ENCODE data around the gene MEPCE.

MEPCE gene

GRCh38 chr7:100428967-100429636, 529 bp upstream of the MEPCE start:
- Histone ChIP-seq H3K27me3 (replicated peaks in 2 of 5; ENCODE audit: control insufficient read depth in 4 of 5, insufficient read depth in 5 of 5, low read length in 4 of 5) (no peaks in the 10 kb centered on the region), H3K4me1 (ENCODE audit: control extremely low read depth in 1 of 4, control insufficient read depth in 4 of 4, insufficient read depth in 4 of 4, low read length in 3 of 4) (peaks cover 4 to 38% (median 34%) of the 10 kb centered on the region in 4 experiments), H3K27ac (ENCODE audit: insufficient read depth in 1 of 2, low read depth in 1 of 2, low read length in 2 of 2, poor library complexity in 1 of 2, severe bottlenecking in 2 of 2) (peak overlapping the region; percentile 99 to 100), H3K9me3 (ENCODE audit: control extremely low read depth in 1 of 5, control insufficient read depth in 4 of 5, insufficient read depth in 2 of 5, low read depth in 1 of 5, low read length in 4 of 5) (no peaks in the 10 kb centered on the region), H3K36me3 (ENCODE audit: control insufficient read depth in 4 of 4, insufficient read depth in 4 of 4, low read length in 3 of 4) (peaks cover 3 to 34% (median 22%) of the 10 kb centered on the region in 4 experiments), H3K4me3 (ENCODE audit: control insufficient read depth in 1 of 7, extremely low read depth in 1 of 7, insufficient read depth in 4 of 7, low read depth in 2 of 7, low read length in 6 of 7) (peak overlapping the region; percentile 81 to 91 (median 82))
- ChIA-PET POLR2A (interaction anchor here (0.6 to 3.2 kb wide), 19 partner anchors 14 to 327 kb away, joined by 3 to 27 read pairs (median 6); partner anchors contain the start of genes AP4M1, FBXO24, LRCH4 and MBLAC1), CTCF (interaction anchor here (1.0 to 20.5 kb wide), 5 partner anchors 16 to 132 kb away, joined by 3 to 160 read pairs (median 4); partner anchors contain the start of gene SPACDR)
- peak; percentile 100 for DNase-seq
- WGBS (ENCODE audit: insufficient coverage): 0% methylated on average over 24 of the region's 40 CpGs

- Histone ChIP-seq H3K4me1 (ENCODE audit: control extremely low read depth in 1 of 4, control insufficient read depth in 4 of 4, insufficient read depth in 4 of 4, low read length in 3 of 4) (peaks cover 9 to 51% (median 46%) of the 10 kb centered on the region in 4 experiments), H3K27ac (ENCODE audit: insufficient read depth in 1 of 2, low read depth in 1 of 2, low read length in 2 of 2, poor library complexity in 1 of 2, severe bottlenecking in 2 of 2) (peak overlapping the region; percentile 99 to 100), H3K27me3 (replicated peaks in 2 of 5; ENCODE audit: control insufficient read depth in 4 of 5, insufficient read depth in 5 of 5, low read length in 4 of 5) (no peaks in the 10 kb centered on the region), H3K36me3 (ENCODE audit: control insufficient read depth in 4 of 4, insufficient read depth in 4 of 4, low read length in 3 of 4) (peaks cover 3 to 46% (median 29%) of the 10 kb centered on the region in 4 experiments), H3K9me3 (ENCODE audit: control extremely low read depth in 1 of 5, control insufficient read depth in 4 of 5, insufficient read depth in 2 of 5, low read depth in 1 of 5, low read length in 4 of 5) (no peaks in the 10 kb centered on the region), H3K4me3 (ENCODE audit: control insufficient read depth in 1 of 7, extremely low read depth in 1 of 7, insufficient read depth in 4 of 7, low read depth in 2 of 7, low read length in 6 of 7) (peak overlapping the region; percentile 81 to 91 (median 82))
- ChIA-PET CTCF (interaction anchor here (1.2 to 20.5 kb wide), 3 partner anchors 14 to 44 kb away, joined by 3 to 160 read pairs (median 14); no protein-coding TSS in a partner anchor), POLR2A (interaction anchor here (0.9 to 3.2 kb wide), 5 partner anchors 12 to 304 kb away, joined by 4 to 27 read pairs (median 17); partner anchors contain the start of gene MBLAC1)
- peak in 2 of 3 donors; percentile 30 to 68 for DNase-seq
- 26% methylated on average over 27 of the region's 31 CpGs for WGBS (ENCODE audit: insufficient coverage)
These were observed 1.1 kb downstream of the MEPCE start for GRCh38 chr7:100430493-100431285.

GRCh38 chr7:100431286-100431735, 1.7 kb downstream of the MEPCE start:
- peak overlapping the region in 5 of 7 experiments; percentile 82 to 91 (median 82) for H3K4me3 ChIP-seq (ENCODE audit: control insufficient read depth in 1 of 7, extremely low read depth in 1 of 7, insufficient read depth in 4 of 7, low read depth in 2 of 7, low read length in 6 of 7)
- H3K27ac ChIP-seq (ENCODE audit: insufficient read depth in 1 of 2, low read depth in 1 of 2, low read length in 2 of 2, poor library complexity in 1 of 2, severe bottlenecking in 2 of 2): peak overlapping the region; percentile 19 to 100

GRCh38 chr7:100432053-100432452, 2.4 kb downstream of the MEPCE start:
- WGBS (ENCODE audit: insufficient coverage): 95% methylated on average over 4 of the region's 4 CpGs
- Histone ChIP-seq H3K27me3 (replicated peaks in 2 of 5; ENCODE audit: control insufficient read depth in 4 of 5, insufficient read depth in 5 of 5, low read length in 4 of 5) (no peaks in the 10 kb centered on the region), H3K4me3 (ENCODE audit: control insufficient read depth in 1 of 7, extremely low read depth in 1 of 7, insufficient read depth in 4 of 7, low read depth in 2 of 7, low read length in 6 of 7) (peak overlapping the region in 2 of 7 experiments; percentile 3 to 33), H3K27ac (ENCODE audit: insufficient read depth in 1 of 2, low read depth in 1 of 2, low read length in 2 of 2, poor library complexity in 1 of 2, severe bottlenecking in 2 of 2) (peak overlapping the region; percentile 19 to 100), H3K9me3 (ENCODE audit: control extremely low read depth in 1 of 5, control insufficient read depth in 4 of 5, insufficient read depth in 2 of 5, low read depth in 1 of 5, low read length in 4 of 5) (no peaks in the 10 kb centered on the region), H3K4me1 (ENCODE audit: control extremely low read depth in 1 of 4, control insufficient read depth in 4 of 4, insufficient read depth in 4 of 4, low read length in 3 of 4) (peaks cover 9 to 54% (median 49%) of the 10 kb centered on the region in 4 experiments), H3K36me3 (ENCODE audit: control insufficient read depth in 4 of 4, insufficient read depth in 4 of 4, low read length in 3 of 4) (peaks cover 3 to 46% (median 29%) of the 10 kb centered on the region in 4 experiments)
- ChIA-PET POLR2A (no interaction called here), CTCF (interaction anchor here (1.7 to 20.5 kb wide), 2 partner anchors 16 to 22 kb away, joined by 3 to 160 read pairs; no protein-coding TSS in a partner anchor)
- DNase-seq: no peak

More at GRCh38 chr7:100431286-100431735, 1.7 kb downstream of the MEPCE start:
- Histone ChIP-seq H3K27me3 (replicated peaks in 2 of 5; ENCODE audit: control insufficient read depth in 4 of 5, insufficient read depth in 5 of 5, low read length in 4 of 5) (no peaks in the 10 kb centered on the region), H3K4me1 (ENCODE audit: control extremely low read depth in 1 of 4, control insufficient read depth in 4 of 4, insufficient read depth in 4 of 4, low read length in 3 of 4) (peaks cover 9 to 51% (median 46%) of the 10 kb centered on the region in 4 experiments), H3K36me3 (ENCODE audit: control insufficient read depth in 4 of 4, insufficient read depth in 4 of 4, low read length in 3 of 4) (peaks cover 3 to 46% (median 29%) of the 10 kb centered on the region in 4 experiments), H3K9me3 (ENCODE audit: control extremely low read depth in 1 of 5, control insufficient read depth in 4 of 5, insufficient read depth in 2 of 5, low read depth in 1 of 5, low read length in 4 of 5) (no peaks in the 10 kb centered on the region)
- CTCF ChIA-PET: interaction anchor here (3.4 to 20.5 kb wide), 2 partner anchors 14 to 23 kb away, joined by 14 to 160 read pairs; no protein-coding TSS in a partner anchor
- WGBS (ENCODE audit: insufficient coverage): 95% methylated on average over 16 of the region's 23 CpGs
- POLR2A ChIA-PET: no interaction called here
- DNase-seq: no peak

- peaks cover 9 to 56% (median 50%) of the 10 kb centered on the region in 4 experiments for H3K4me1 ChIP-seq (ENCODE audit: control extremely low read depth in 1 of 4, control insufficient read depth in 4 of 4, insufficient read depth in 4 of 4, low read length in 3 of 4)
- no peak for DNase-seq
- CTCF ChIA-PET: interaction anchor here (1.7 to 20.5 kb wide), 2 partner anchors 15 to 21 kb away, joined by 3 to 160 read pairs; no protein-coding TSS in a partner anchor
- H3K27me3 ChIP-seq (replicated peaks in 2 of 5; ENCODE audit: control insufficient read depth in 4 of 5, insufficient read depth in 5 of 5, low read length in 4 of 5): no peaks in the 10 kb centered on the region
- peaks cover 3 to 46% (median 29%) of the 10 kb centered on the region in 4 experiments for H3K36me3 ChIP-seq (ENCODE audit: control insufficient read depth in 4 of 4, insufficient read depth in 4 of 4, low read length in 3 of 4)
- POLR2A ChIA-PET: no interaction called here
- no peaks in the 10 kb centered on the region for H3K9me3 ChIP-seq (ENCODE audit: control extremely low read depth in 1 of 5, control insufficient read depth in 4 of 5, insufficient read depth in 2 of 5, low read depth in 1 of 5, low read length in 4 of 5)
- H3K4me3 ChIP-seq (ENCODE audit: control insufficient read depth in 1 of 7, extremely low read depth in 1 of 7, insufficient read depth in 4 of 7, low read depth in 2 of 7, low read length in 6 of 7): peak overlapping the region in 1 of 7 experiments; percentile 6
- 97% methylated on average over 18 of the region's 21 CpGs for WGBS (ENCODE audit: insufficient coverage)
- H3K27ac ChIP-seq (ENCODE audit: insufficient read depth in 1 of 2, low read depth in 1 of 2, low read length in 2 of 2, poor library complexity in 1 of 2, severe bottlenecking in 2 of 2): peak overlapping the region; percentile 5 to 100
These were observed 3.1 kb downstream of the MEPCE start for GRCh38 chr7:100432621-100433275.

- Histone ChIP-seq H3K9me3 (ENCODE audit: control extremely low read depth in 1 of 5, control insufficient read depth in 4 of 5, insufficient read depth in 2 of 5, low read depth in 1 of 5, low read length in 4 of 5) (no peaks in the 10 kb centered on the region), H3K36me3 (ENCODE audit: control insufficient read depth in 4 of 4, insufficient read depth in 4 of 4, low read length in 3 of 4) (peaks cover 3 to 46% (median 29%) of the 10 kb centered on the region in 4 experiments), H3K27me3 (replicated peaks in 2 of 5; ENCODE audit: control insufficient read depth in 4 of 5, insufficient read depth in 5 of 5, low read length in 4 of 5) (no peaks in the 10 kb centered on the region), H3K4me3 (ENCODE audit: control insufficient read depth in 1 of 7, extremely low read depth in 1 of 7, insufficient read depth in 4 of 7, low read depth in 2 of 7, low read length in 6 of 7) (no peak overlapping the region), H3K27ac (ENCODE audit: insufficient read depth in 1 of 2, low read depth in 1 of 2, low read length in 2 of 2, poor library complexity in 1 of 2, severe bottlenecking in 2 of 2) (peak overlapping the region in 1 of 2 experiments; percentile 100), H3K4me1 (ENCODE audit: control extremely low read depth in 1 of 4, control insufficient read depth in 4 of 4, insufficient read depth in 4 of 4, low read length in 3 of 4) (peaks cover 9 to 53% (median 49%) of the 10 kb centered on the region in 4 experiments)
- CTCF ChIA-PET: interaction anchor here (1.7 to 20.5 kb wide), 2 partner anchors 15 to 21 kb away, joined by 3 to 160 read pairs; no protein-coding TSS in a partner anchor
- DNase-seq: no peak
- 78% methylated on average over 4 of the region's 4 CpGs for WGBS (ENCODE audit: insufficient coverage)
- POLR2A ChIA-PET: no interaction called here
These were observed 3.6 kb downstream of the MEPCE start for GRCh38 chr7:100433276-100433591.

Measured in common myeloid progenitor, CD34-positive (primary cell).